HEK293 (cell line): ENCODE measurements around the gene CASTOR2.
"Not testable (repeated sequence)": the region's sequence is repeated elsewhere in the genome, so short reads cannot be mapped to it uniquely, and the experiment has no call there.

Experiments
- CTCF ChIA-PET: fragments of 350-600 bp; formaldehyde crosslinking; extraction: SDS; loops from one replicate; lab custom pipeline; 2021; ENCODE audit warnings: antibody characterized with exemption; lab: Yijun Ruan, JAX
- POLR2A ChIA-PET: fragments of 300-600 bp; formaldehyde crosslinking; extraction: SDS; loops from one replicate; lab custom pipeline; 2020; ENCODE audit warnings: antibody characterized with exemption, inconsistent platforms; lab: Yijun Ruan, JAX
- H3K27ac ChIP-seq: fragments of 200-500 bp; sonication (Bioruptor generic); 2 replicates; pipeline ENCODE4 v1.5.1; 2014; ENCODE audit warnings: low read depth, low read length, control low read depth, inconsistent platforms; ENCODE audit errors: extremely low read depth
- H3K36me3 ChIP-seq, 2 experiments: fragments of 200-500 bp in 1 of 2; sonication (Bioruptor generic) in 1 of 2; 1 replicate in 1 of 2; 2 replicates in 1 of 2; pipeline ENCODE4 v1.5.1; 2014 to 2017; ENCODE audit warnings: inconsistent platforms in 2 of 2, low read length in 2 of 2; ENCODE audit not compliant: control insufficient read depth in 2 of 2, insufficient read depth in 1 of 2
- H3K4me1 ChIP-seq: fragments of 200-500 bp; sonication (Bioruptor generic); 2 replicates; pipeline ENCODE4 v1.5.1; 2014; ENCODE audit warnings: mild to moderate bottlenecking, low read length, inconsistent platforms; ENCODE audit not compliant: control insufficient read depth, insufficient read depth
- H3K4me3 ChIP-seq: 2 replicates; pipeline ENCODE4 v1.5.1; 2011; ENCODE audit warnings: low read depth, mild to moderate bottlenecking, control low read depth, low read length, moderate library complexity
- H3K9me3 ChIP-seq: fragments of 200-500 bp; sonication (Bioruptor generic); 2 replicates; pipeline ENCODE4 v1.5.1; 2014; ENCODE audit warnings: low read depth, low read length, inconsistent platforms; ENCODE audit not compliant: control insufficient read depth, insufficient read depth
- SETDB1 ChIP-seq: IDR thresholded peaks from one replicate; pipeline ENCODE4 v1.6.1; 2017; ENCODE audit warnings: mild to moderate bottlenecking, low read length, moderate library complexity, mixed read lengths; ENCODE audit not compliant: insufficient read length
- ZBTB11 ChIP-seq: fragments of 450-650 bp; formaldehyde crosslinking; conservative IDR thresholded peaks from 2 replicates; pipeline ENCODE4 v1.5.1; 2016; ENCODE audit warnings: low read depth, missing biosample characterization, missing genetic modification characterization
- ZNF146 ChIP-seq: fragments of 450-650 bp; formaldehyde crosslinking; IDR thresholded peaks from 2 replicates; pipeline ENCODE4 v1.5.1; 2016; ENCODE audit warnings: missing biosample characterization, missing genetic modification characterization

The CASTOR2 gene

GRCh38 chr7:75066521-75066920, 102.0 kb downstream of the CASTOR2 start:
- no peak overlapping the region for H3K4me3 ChIP-seq

GRCh38 chr7:75072981-75073283, 108.4 kb downstream of the CASTOR2 start:
- Histone ChIP-seq H3K9me3 (no peaks in the 10 kb centered on the region), H3K36me3 (peaks cover 19 to 22% of the 10 kb centered on the region in 2 experiments; a peak in 2 of 3 replicates), H3K27ac (peak overlapping the region; percentile 82), H3K4me3 (peak overlapping the region; percentile 50), H3K4me1 (peaks cover 3% of the 10 kb centered on the region; the same call in 1 of the 2 replicates)
- ChIA-PET POLR2A (no interaction called here), CTCF (interaction anchor here (0.7 kb wide), 1 partner anchor 671 kb away, joined by 5 read pairs; no protein-coding TSS in a partner anchor)
- peak; percentile 85; the same call in 1 of the 2 replicates for TF ChIP-seq ZBTB11
- TF ChIP-seq ZNF146 (tag by site-specific recombination), result no peak

More at GRCh38 chr7:75066521-75066920, 102.0 kb downstream of the CASTOR2 start:
- H3K9me3 ChIP-seq, result no peaks in the 10 kb centered on the region
- no peak for TF ChIP-seq SETDB1
- peaks cover 60 to 65% of the 10 kb centered on the region in 2 experiments; a peak in 2 of 3 replicates for H3K36me3 ChIP-seq
- no peak overlapping the region for H3K27ac ChIP-seq
- POLR2A ChIA-PET, result no interaction called here
- H3K4me1 ChIP-seq, result no peaks in the 10 kb centered on the region
- CTCF ChIA-PET, result no interaction called here

GRCh38 chr7:75074262-75074641, 109.7 kb downstream of the CASTOR2 start:
- POLR2A ChIA-PET, result not testable (repeated sequence)

More at GRCh38 chr7:75074262-75074641, 109.7 kb downstream of the CASTOR2 start:
- H3K36me3 ChIP-seq, result peaks cover 8 to 15% of the 10 kb centered on the region in 2 experiments; a peak in 2 of 3 replicates
- CTCF ChIA-PET, H3K9me3 ChIP-seq, H3K4me3 ChIP-seq, H3K27ac ChIP-seq, H3K4me1 ChIP-seq: not testable (repeated sequence)
